Tibial nerve (tissue), 4 donors: ENCODE results near the gene KAZN. TPM values are rescaled to one million over a fixed set of nuclear protein-coding genes. Genes with fewer than 3 reads are reported as not detected.

Experiments
- DNase-seq, 2 donors: peaks; one replicate each; pipeline ENCODE4 v3.0.0-alpha.2; 2019; ENCODE audit warnings: low spot score in 2 of 2
- H3K27ac ChIP-seq, 4 donors: fragments of 200-600 bp; sonication (generic) in 3 of 4; one replicate each; pipeline ENCODE4 v1.5.1; 2017 to 2019; ENCODE audit warnings: mild to moderate bottlenecking in 1 of 4
- H3K27me3 ChIP-seq, 2 donors: fragments of 200-600 bp; sonication (generic) in 1 of 2; one replicate each; pipeline versions ENCODE4 v1.5.1 to v1.6.0; 2017 to 2019
- H3K36me3 ChIP-seq, 3 donors: fragments of 200-600 bp; sonication (generic); one replicate each; pipeline ENCODE4 v1.5.1; 2018 to 2019
- H3K4me1 ChIP-seq, 4 donors: fragments of 200-600 bp; sonication (generic) in 3 of 4; one replicate each; pipeline ENCODE4 v1.5.1; 2017 to 2019
- H3K4me3 ChIP-seq, 4 donors: fragments of 200-600 bp; sonication (generic) in 3 of 4; one replicate each; pipeline ENCODE4 v1.5.1; 2017 to 2019; ENCODE audit warnings: mild to moderate bottlenecking in 1 of 4, moderate library complexity in 1 of 4
- H3K9me3 ChIP-seq, 4 donors: fragments of 200-600 bp; sonication (generic) in 3 of 4; one replicate each; pipeline ENCODE4 v1.5.1; 2017 to 2019
- EP300 ChIP-seq, 2 donors: sonication (generic); formaldehyde crosslinking; IDR thresholded peaks; one replicate each; pipeline ENCODE4 v1.6.1; 2017; ENCODE audit warnings: antibody characterized with exemption in 2 of 2, mild to moderate bottlenecking in 1 of 2
- POLR2A ChIP-seq, 2 donors: fragments of 450-650 bp; IDR thresholded peaks; one replicate each; pipeline ENCODE4 v1.6.1; 2017; ENCODE audit warnings: antibody characterized with exemption in 2 of 2, mild to moderate bottlenecking in 2 of 2, moderate library complexity in 2 of 2
- WGBS, 2 donors: methylation state at CpG; one replicate each; pipeline ENCODE4 v1.1.5; 2018; 5-methylcytosine and 5-hydroxymethylcytosine counted together
- total RNA-seq, 4 donors: library from RNA; depleted of rRNA; stranded (reverse); fragments of >200 nt; gene quantifications; one replicate each; pipeline ENCODE4 v1.1.0, GENCODE V29; 2016
- TF ChIP-seq, protein P1 (sequence below), 5 experiments: fragments of 200-600 bp in 3 of 5; fragments of 450-650 bp in 2 of 5; sonication (generic) in 3 of 5; IDR thresholded peaks; one replicate each; pipeline ENCODE4 v1.5.1; 2016 to 2019; ENCODE audit warnings: antibody characterized with exemption in 5 of 5, mild to moderate bottlenecking in 3 of 5, moderate library complexity in 2 of 5

The KAZN gene
- total RNA-seq, 4 donors from 2014 or later, result 16.0 to 29.2 (median 22.2) TPM

DNA sequence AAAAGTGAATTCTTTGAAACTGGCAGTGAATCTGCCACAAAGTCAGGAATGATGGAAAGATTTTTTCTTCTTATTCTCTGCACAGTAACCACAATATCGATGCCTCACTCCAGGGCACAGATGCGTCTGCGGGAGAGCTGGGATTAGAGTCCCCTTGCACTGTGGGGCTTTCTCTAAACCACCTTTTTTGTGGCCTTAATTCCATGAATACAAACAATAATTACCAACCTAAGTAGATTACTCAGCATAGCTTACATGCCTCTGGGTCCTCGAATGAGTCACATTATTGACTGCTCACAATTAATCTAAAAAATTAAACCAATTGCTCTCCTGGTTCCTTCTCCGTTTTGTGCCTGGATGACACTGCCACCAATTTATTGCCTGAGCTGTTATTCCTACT lies 125.8 kb downstream of the KAZN start:
- no peak overlapping the region for H3K4me3 ChIP-seq
- H3K36me3 ChIP-seq, result no peaks in the 10 kb centered on the region
- no peaks in the 10 kb centered on the region for H3K9me3 ChIP-seq
- DNase-seq, result no peak
- TF ChIP-seq POLR2A (IDR thresholded peaks at IDR 0.05), result no peak
- no peak for TF ChIP-seq EP300 (IDR thresholded peaks at IDR 0.05)
- TF ChIP-seq, protein P1, sequence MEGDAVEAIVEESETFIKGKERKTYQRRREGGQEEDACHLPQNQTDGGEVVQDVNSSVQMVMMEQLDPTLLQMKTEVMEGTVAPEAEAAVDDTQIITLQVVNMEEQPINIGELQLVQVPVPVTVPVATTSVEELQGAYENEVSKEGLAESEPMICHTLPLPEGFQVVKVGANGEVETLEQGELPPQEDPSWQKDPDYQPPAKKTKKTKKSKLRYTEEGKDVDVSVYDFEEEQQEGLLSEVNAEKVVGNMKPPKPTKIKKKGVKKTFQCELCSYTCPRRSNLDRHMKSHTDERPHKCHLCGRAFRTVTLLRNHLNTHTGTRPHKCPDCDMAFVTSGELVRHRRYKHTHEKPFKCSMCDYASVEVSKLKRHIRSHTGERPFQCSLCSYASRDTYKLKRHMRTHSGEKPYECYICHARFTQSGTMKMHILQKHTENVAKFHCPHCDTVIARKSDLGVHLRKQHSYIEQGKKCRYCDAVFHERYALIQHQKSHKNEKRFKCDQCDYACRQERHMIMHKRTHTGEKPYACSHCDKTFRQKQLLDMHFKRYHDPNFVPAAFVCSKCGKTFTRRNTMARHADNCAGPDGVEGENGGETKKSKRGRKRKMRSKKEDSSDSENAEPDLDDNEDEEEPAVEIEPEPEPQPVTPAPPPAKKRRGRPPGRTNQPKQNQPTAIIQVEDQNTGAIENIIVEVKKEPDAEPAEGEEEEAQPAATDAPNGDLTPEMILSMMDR (IDR thresholded peaks at IDR 0.05), result no peak
- no peaks in the 10 kb centered on the region for H3K4me1 ChIP-seq
- WGBS, 2 donors, result 70 to 84% methylated on average over 5 of the region's 5 CpGs
- no peak overlapping the region for H3K27ac ChIP-seq
- no peaks in the 10 kb centered on the region for H3K27me3 ChIP-seq

DNA sequence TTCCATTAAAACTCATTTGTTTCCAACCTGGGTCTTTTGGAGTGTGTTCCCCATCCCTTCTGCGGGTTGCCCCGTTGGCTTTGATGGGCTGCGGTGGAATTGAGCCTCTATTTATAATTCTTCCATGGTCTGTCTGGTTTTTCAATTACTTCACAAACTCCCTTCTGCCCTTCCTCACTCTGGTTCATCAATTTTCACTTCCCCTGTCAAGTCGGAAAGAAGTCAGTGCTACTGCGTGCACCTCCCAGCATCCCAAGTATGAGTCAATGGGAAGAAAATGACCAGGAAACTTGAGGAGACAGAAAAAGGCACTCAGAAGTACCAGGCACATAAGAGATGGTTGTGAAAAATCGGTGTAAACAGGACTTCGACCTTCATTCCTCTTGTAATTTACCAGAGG lies 126.2 kb downstream of the KAZN start:
- TF ChIP-seq, protein P1 (IDR thresholded peaks at IDR 0.05), result no peak
- TF ChIP-seq EP300 (IDR thresholded peaks at IDR 0.05) (no peak), POLR2A (IDR thresholded peaks at IDR 0.05) (no peak)

DNA sequence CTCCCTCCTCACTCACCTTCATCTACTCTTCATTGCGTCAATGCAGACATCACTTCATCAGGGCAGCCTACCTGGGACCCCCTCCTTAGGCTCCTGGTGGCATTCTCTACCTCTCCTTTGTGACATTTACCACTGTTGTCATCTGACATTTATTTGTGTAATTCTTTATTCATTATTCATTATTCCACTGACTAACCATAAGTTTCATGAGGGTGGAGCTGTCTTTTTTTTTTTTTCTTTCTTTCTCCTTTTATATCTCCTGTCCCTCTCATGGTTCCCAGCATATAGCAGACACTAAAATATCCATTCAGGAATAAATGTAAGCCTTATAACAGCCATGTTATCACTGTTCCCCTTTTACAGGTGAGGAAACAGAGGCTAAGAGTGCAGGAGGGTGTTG lies 126.8 kb downstream of the KAZN start:
- WGBS, 2 donors, result 89 to 91% methylated on average over 1 of the region's 1 CpG
- H3K9me3 ChIP-seq, result no peaks in the 10 kb centered on the region
- no peak for TF ChIP-seq EP300 (IDR thresholded peaks at IDR 0.05)
- TF ChIP-seq POLR2A (IDR thresholded peaks at IDR 0.05), result no peak
- TF ChIP-seq, protein P1 (IDR thresholded peaks at IDR 0.05), result no peak
- no peak overlapping the region for H3K4me3 ChIP-seq
- no peak for DNase-seq
- no peaks in the 10 kb centered on the region for H3K4me1 ChIP-seq
- no peaks in the 10 kb centered on the region for H3K36me3 ChIP-seq
- no peak overlapping the region for H3K27ac ChIP-seq
- no peaks in the 10 kb centered on the region for H3K27me3 ChIP-seq

More for the DNA sequence above, 126.2 kb downstream of the KAZN start:
- Histone ChIP-seq H3K4me3 (no peak overlapping the region), H3K27ac (no peak overlapping the region), H3K27me3 (no peaks in the 10 kb centered on the region), H3K36me3 (no peaks in the 10 kb centered on the region), H3K9me3 (no peaks in the 10 kb centered on the region), H3K4me1 (no peaks in the 10 kb centered on the region)
- WGBS, 2 donors, result 73% methylated on average over 7 of the region's 7 CpGs
- DNase-seq, result no peak

DNA sequence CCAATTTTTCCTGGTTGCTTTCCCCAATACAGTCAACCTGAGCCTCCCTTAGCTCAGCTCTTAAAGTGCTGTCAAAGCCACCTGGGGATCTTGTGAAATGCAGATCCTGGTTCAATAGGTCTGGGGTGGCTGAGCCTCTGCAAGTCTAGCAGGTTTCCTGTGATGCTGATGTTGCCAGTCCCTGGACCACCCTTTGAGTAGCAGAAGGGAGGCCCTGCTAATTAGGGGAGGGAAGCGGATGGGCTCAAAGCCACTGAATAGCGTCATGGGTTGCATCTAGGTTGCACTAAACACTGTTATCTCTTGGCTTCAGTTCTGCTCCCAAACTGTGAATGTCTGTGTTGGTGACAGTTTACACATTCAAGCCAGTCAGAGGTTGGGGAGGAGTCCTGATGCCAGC lies 127.2 kb downstream of the KAZN start:
- H3K4me1 ChIP-seq, result no peaks in the 10 kb centered on the region
- TF ChIP-seq, protein P1 (IDR thresholded peaks at IDR 0.05), result no peak
- TF ChIP-seq POLR2A (IDR thresholded peaks at IDR 0.05) (no peak), EP300 (IDR thresholded peaks at IDR 0.05) (no peak)
- no peaks in the 10 kb centered on the region for H3K27me3 ChIP-seq
- H3K36me3 ChIP-seq, result no peaks in the 10 kb centered on the region
- H3K9me3 ChIP-seq, result no peaks in the 10 kb centered on the region
- DNase-seq, result no peak
- no peak overlapping the region for H3K4me3 ChIP-seq
- H3K27ac ChIP-seq, result no peak overlapping the region
- WGBS, 2 donors, result 44 to 57% methylated on average over 2 of the region's 2 CpGs

DNA sequence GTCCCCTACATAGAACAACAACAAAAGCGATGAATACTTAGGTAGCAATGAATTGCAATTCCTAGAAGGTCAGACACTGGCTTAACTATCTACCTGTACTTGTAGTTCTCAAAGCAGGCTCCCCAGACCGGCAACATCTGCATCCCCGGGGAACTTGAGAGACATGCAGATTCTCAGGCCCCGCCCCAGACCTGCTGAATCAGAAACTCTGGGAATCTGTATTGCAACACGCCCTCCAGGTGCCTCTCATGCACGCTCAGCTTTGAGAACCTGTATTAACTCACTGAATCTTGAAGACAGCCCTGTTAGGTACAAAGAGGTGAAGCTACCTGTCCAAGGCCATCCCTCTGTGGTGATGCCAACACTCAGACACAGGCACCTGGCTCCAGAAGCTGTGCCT lies 128.1 kb downstream of the KAZN start:
- Histone ChIP-seq H3K9me3 (no peaks in the 10 kb centered on the region), H3K4me3 (no peak overlapping the region), H3K27ac (no peak overlapping the region), H3K36me3 (no peaks in the 10 kb centered on the region), H3K27me3 (no peaks in the 10 kb centered on the region), H3K4me1 (no peaks in the 10 kb centered on the region)
- TF ChIP-seq EP300 (IDR thresholded peaks at IDR 0.05), result no peak
- TF ChIP-seq POLR2A (IDR thresholded peaks at IDR 0.05), result no peak
- TF ChIP-seq, protein P1 (IDR thresholded peaks at IDR 0.05), result no peak
- no peak for DNase-seq
- WGBS, 2 donors, result 82 to 85% methylated on average over 6 of the region's 6 CpGs
